IPS-15b (cell line): ENCODE data around the gene NME7.
"Not testable (repeated sequence)": the region's sequence is repeated elsewhere in the genome, so short reads cannot be mapped to it uniquely, and the experiment has no call there.

Source experiments
- H3K27me3 ChIP-seq: one replicate; pipeline ENCODE4 v1.6.1; 2013; ENCODE audit warnings: low read length; ENCODE audit not compliant: control insufficient read depth, insufficient read depth
- H3K36me3 ChIP-seq: one replicate; pipeline ENCODE4 v1.6.1; 2013; ENCODE audit warnings: low read length; ENCODE audit not compliant: control insufficient read depth, insufficient read depth
- H3K4me1 ChIP-seq: one replicate; pipeline ENCODE4 v1.6.1; 2013; ENCODE audit warnings: mild to moderate bottlenecking, low read length; ENCODE audit not compliant: control insufficient read depth, insufficient read depth
- H3K4me3 ChIP-seq: one replicate; pipeline ENCODE4 v1.5.1; 2013; ENCODE audit warnings: low read depth, low read length
- H3K9ac ChIP-seq: one replicate; pipeline ENCODE4 v1.6.1; 2013; ENCODE audit warnings: low read depth, mild to moderate bottlenecking, low read length
- H3K9me3 ChIP-seq: one replicate; pipeline ENCODE4 v1.6.1; 2013; ENCODE audit warnings: mild to moderate bottlenecking, low read length; ENCODE audit not compliant: control insufficient read depth, insufficient read depth

NME7 gene

GRCh38 chr1:169295425-169295824, 72.2 kb downstream of the NME7 start:
- Histone ChIP-seq H3K36me3 (no peaks in the 10 kb centered on the region), H3K9me3 (no peaks in the 10 kb centered on the region), H3K4me1 (no peaks in the 10 kb centered on the region), H3K4me3 (no peak overlapping the region), H3K9ac (no peak overlapping the region), H3K27me3 (no peaks in the 10 kb centered on the region)

DNA sequence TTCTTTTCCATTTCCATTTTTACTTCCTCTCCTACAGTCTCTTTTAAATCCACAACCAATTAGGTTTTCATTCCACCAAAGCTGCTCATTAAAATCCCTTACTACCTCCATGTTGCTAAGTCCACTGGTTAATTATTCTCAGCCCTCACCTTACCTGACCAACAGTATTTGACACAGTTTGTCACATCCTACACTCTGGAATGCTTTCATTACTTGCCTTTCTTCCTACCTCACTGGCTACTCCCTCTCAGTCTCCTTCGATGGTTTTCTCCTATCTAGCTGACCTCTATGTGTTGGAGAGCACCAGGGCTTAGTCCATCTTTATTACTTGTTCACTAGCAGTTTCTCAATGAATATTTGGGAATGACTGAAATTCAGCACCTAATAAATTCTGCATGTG, 78.6 kb downstream of the NME7 start:
- H3K4me3 ChIP-seq: no peak overlapping the region
- H3K27me3 ChIP-seq: no peaks in the 10 kb centered on the region
- no peak overlapping the region for H3K9ac ChIP-seq
- no peaks in the 10 kb centered on the region for H3K9me3 ChIP-seq
- H3K36me3 ChIP-seq: no peaks in the 10 kb centered on the region
- no peaks in the 10 kb centered on the region for H3K4me1 ChIP-seq

GRCh38 chr1:169288011-169288414, 79.6 kb downstream of the NME7 start:
- Histone ChIP-seq H3K4me1 (no peaks in the 10 kb centered on the region), H3K4me3 (no peak overlapping the region), H3K27me3 (no peaks in the 10 kb centered on the region), H3K36me3 (no peaks in the 10 kb centered on the region), H3K9me3 (no peaks in the 10 kb centered on the region), H3K9ac (no peak overlapping the region)

DNA sequence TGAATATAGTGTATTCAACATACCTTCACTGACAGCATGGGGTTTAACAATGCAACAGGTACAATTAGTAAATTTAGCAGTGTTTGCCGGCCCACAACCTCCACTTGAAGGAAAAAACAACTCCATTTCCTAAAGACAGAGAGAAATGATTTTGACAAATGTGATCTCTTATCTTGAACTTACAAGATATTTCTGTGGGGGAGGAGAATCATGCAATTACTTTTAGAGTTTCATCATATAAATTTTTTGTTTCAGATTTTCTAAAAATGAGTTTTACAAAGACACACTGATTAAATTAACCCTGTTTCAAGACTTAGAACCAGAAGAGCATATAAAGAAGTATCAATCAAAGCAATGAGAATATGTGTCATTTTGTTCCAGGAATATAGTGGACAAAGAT, 80.3 kb downstream of the NME7 start:
- H3K9ac ChIP-seq: no peak overlapping the region
- no peaks in the 10 kb centered on the region for H3K9me3 ChIP-seq
- no peaks in the 10 kb centered on the region for H3K27me3 ChIP-seq
- no peak overlapping the region for H3K4me3 ChIP-seq
- no peaks in the 10 kb centered on the region for H3K4me1 ChIP-seq
- H3K36me3 ChIP-seq: no peaks in the 10 kb centered on the region

GRCh38 chr1:169281562-169281961, 86.0 kb downstream of the NME7 start:
- not testable (repeated sequence) for H3K9ac ChIP-seq, H3K27me3 ChIP-seq, H3K36me3 ChIP-seq, H3K9me3 ChIP-seq, H3K4me3 ChIP-seq, H3K4me1 ChIP-seq

DNA sequence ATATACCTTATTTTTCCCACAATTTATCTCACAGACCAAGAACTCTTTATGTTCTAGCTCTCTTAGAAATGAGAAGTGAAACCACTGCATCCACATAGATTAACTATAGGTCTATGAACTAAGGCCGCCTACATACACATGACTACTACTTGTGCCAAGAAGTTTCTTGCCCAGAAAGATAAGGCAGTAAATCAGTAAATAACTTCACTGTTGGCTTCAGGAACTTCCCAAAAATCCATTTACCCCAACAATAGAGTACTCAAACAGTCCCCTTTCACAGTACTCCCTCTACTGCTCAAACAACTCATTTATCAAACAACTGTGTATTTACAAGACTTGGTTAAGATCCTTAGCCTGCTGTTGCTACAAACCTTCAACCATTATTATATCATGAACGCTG, 96.5 kb downstream of the NME7 start:
- H3K4me3 ChIP-seq: no peak overlapping the region
- H3K27me3 ChIP-seq: no peaks in the 10 kb centered on the region
- no peaks in the 10 kb centered on the region for H3K9me3 ChIP-seq
- no peaks in the 10 kb centered on the region for H3K4me1 ChIP-seq
- no peak overlapping the region for H3K9ac ChIP-seq
- no peaks in the 10 kb centered on the region for H3K36me3 ChIP-seq

- Histone ChIP-seq H3K36me3 (no peaks in the 10 kb centered on the region), H3K4me3 (no peak overlapping the region), H3K27me3 (no peaks in the 10 kb centered on the region), H3K4me1 (no peaks in the 10 kb centered on the region), H3K9ac (no peak overlapping the region), H3K9me3 (no peaks in the 10 kb centered on the region)
These were observed 101.5 kb downstream of the NME7 start for GRCh38 chr1:169266133-169266532.

- Histone ChIP-seq H3K9ac (no peak overlapping the region), H3K27me3 (no peaks in the 10 kb centered on the region), H3K4me1 (no peaks in the 10 kb centered on the region), H3K9me3 (no peaks in the 10 kb centered on the region), H3K36me3 (no peaks in the 10 kb centered on the region), H3K4me3 (no peak overlapping the region)
These were observed 104.5 kb downstream of the NME7 start for GRCh38 chr1:169263059-169263458.

DNA sequence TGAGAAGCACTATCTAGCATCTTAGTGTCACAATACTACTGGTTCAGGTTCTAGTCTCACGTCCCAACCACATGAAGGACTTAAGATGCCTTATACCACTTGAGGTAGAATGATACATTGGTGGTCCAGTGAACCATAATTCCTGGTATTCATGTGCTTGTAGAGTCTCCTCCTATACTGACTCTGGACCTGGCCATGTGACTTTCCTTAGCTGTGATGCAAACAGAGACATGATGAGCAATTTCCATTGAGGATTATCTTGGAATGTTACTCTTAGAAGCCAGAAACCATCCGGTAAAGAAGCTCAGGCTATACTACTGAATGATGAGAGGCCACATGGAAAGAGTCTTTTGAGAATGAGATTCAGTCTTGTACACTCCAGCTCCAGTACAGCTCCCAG, 105.7 kb downstream of the NME7 start:
- Histone ChIP-seq H3K4me1 (no peaks in the 10 kb centered on the region), H3K4me3 (no peak overlapping the region), H3K36me3 (no peaks in the 10 kb centered on the region), H3K9me3 (no peaks in the 10 kb centered on the region), H3K9ac (no peak overlapping the region), H3K27me3 (no peaks in the 10 kb centered on the region)

DNA sequence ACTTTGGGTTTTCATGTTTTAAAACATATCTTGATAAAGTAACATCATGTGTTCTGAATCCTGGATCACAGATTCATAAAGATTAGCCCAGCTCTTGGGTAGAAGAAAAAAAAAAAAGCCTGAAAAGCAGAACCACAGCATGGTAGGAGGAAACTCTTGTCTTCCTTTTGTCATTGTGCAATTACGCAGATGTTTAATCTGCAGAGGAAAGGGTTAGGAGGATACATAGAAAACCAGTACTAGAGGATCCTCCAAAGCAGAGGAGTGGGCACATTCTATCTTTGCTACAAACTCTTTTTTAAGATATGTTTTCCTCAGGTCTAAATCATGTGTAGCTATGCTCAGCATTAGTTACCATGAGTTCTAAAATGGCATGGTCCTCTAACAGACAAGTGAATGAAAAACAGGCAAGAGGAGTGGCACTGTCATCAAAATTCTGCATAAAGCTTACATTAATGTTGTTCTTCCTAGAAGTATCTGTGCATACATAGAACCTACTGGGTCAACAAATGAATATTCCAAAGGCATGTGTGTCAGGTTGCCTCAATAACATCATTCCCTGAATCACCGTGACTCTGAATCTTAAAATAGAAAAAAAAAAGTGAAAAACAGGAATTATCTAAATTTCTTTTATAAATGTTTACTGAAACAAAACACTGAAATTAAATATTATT, 107.0 kb downstream of the NME7 start:
- H3K4me3 ChIP-seq: no peak overlapping the region
- no peak overlapping the region for H3K9ac ChIP-seq
- no peaks in the 10 kb centered on the region for H3K36me3 ChIP-seq
- H3K4me1 ChIP-seq: no peaks in the 10 kb centered on the region
- H3K27me3 ChIP-seq: no peaks in the 10 kb centered on the region
- no peaks in the 10 kb centered on the region for H3K9me3 ChIP-seq

GRCh38 chr1:169259816-169260215, 107.8 kb downstream of the NME7 start:
- Histone ChIP-seq H3K9ac (no peak overlapping the region), H3K36me3 (no peaks in the 10 kb centered on the region)

DNA sequence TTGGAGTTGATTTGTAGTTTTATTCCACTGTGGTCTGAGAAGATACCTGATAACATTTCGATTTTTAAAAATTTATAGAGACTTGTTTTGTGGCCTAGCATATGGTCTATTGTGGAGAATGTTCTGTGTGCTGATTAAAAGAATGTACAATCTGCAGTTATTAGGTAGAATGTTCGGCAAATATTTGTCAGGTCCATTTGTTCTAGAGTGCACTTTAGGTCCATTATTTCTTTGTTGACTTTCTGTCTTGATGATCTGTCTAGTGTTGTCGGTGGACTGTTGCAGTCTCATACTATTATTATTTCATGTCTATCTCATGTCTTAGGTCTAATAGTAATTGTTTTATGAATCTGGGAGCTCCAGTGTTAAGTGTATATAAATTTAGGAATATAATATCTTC, 116.8 kb downstream of the NME7 start:
- Histone ChIP-seq H3K27me3 (no peaks in the 10 kb centered on the region), H3K9me3 (no peaks in the 10 kb centered on the region), H3K36me3 (no peaks in the 10 kb centered on the region), H3K4me3 (no peak overlapping the region), H3K4me1 (no peaks in the 10 kb centered on the region), H3K9ac (no peak overlapping the region)

More at GRCh38 chr1:169259816-169260215, 107.8 kb downstream of the NME7 start:
- Histone ChIP-seq H3K4me1 (no peaks in the 10 kb centered on the region), H3K27me3 (no peaks in the 10 kb centered on the region), H3K9me3 (no peaks in the 10 kb centered on the region), H3K4me3 (no peak overlapping the region)
